T-cell (primary cell): Measurements from ENCODE around the gene PRKAG3. TPM values are rescaled to one million over a fixed set of nuclear protein-coding genes. Genes with fewer than 3 reads are reported as not detected.
A peak's percentile ranks its signal among the peaks of the same experiment; 100 is the strongest.

Source experiments
- ATAC-seq, 4 experiments: fragments of 200-7000 bp in 3 of 4; fragments of 150-1000 bp in 1 of 4; cut with Tn5 transposase; replicated peaks in 1 of 4; 1 replicate in 3 of 4; 2 replicates in 1 of 4; pipeline ENCODE4 v1.10.0; 2021; ENCODE audit warnings: moderate library complexity in 3 of 4, mild to moderate bottlenecking in 2 of 4, moderate number of reproducible peaks in 1 of 4
- CTCF ChIA-PET, 2 donors: fragments of 300-600 bp; sonication (Branson Sonifier 250); formaldehyde crosslinking; loops; one replicate each; lab custom pipeline; 2022; ENCODE audit warnings: antibody characterized with exemption in 2 of 2; lab: Charles Lee
- POLR2A ChIA-PET, 2 donors: fragments of 300-600 bp; sonication (Branson Sonifier 250); formaldehyde crosslinking; loops; one replicate each; lab custom pipeline; 2022; ENCODE audit warnings: antibody characterized with exemption in 2 of 2; lab: Charles Lee
- DNase-seq, 35 experiments: peaks; one replicate each; pipeline versions ENCODE4 v3.0.0 to v3.0.0-alpha.2; 2013 to 2023
- H3K27ac ChIP-seq: one replicate; pipeline ENCODE4 v1.5.1; 2013; ENCODE audit warnings: low read length
- H3K27me3 ChIP-seq, 2 experiments: replicated peaks in 1 of 2; 1 replicate in 1 of 2; 2 replicates in 1 of 2; pipeline versions ENCODE4 v1.6.1 to v1.7.0; 2013; ENCODE audit warnings: low read length in 1 of 2, mixed read lengths in 1 of 2; ENCODE audit not compliant: control insufficient read depth in 2 of 2, insufficient read depth in 2 of 2; ENCODE audit errors: extremely low read depth in 1 of 2
- H3K36me3 ChIP-seq, 2 donors: 1 replicate in 1 of 2; 2 replicates in 1 of 2; pipeline versions ENCODE4 v1.6.1 to v1.7.0; 2013; ENCODE audit warnings: low read length in 1 of 2; ENCODE audit not compliant: control insufficient read depth in 2 of 2, insufficient read depth in 1 of 2; ENCODE audit errors: extremely low read depth in 1 of 2
- H3K4me1 ChIP-seq, 2 experiments: 1 replicate in 1 of 2; 2 replicates in 1 of 2; pipeline versions ENCODE4 v1.6.1 to v1.7.0; 2013; ENCODE audit warnings: low read length in 2 of 2, mixed read lengths in 1 of 2; ENCODE audit not compliant: insufficient read depth in 2 of 2, control insufficient read depth in 1 of 2; ENCODE audit errors: extremely low read depth in 1 of 2
- H3K4me3 ChIP-seq, 2 donors: 1 replicate in 1 of 2; 2 replicates in 1 of 2; pipeline versions ENCODE4 v1.5.1 to v1.7.0; 2013; ENCODE audit warnings: mild to moderate bottlenecking in 2 of 2, low read length in 1 of 2, moderate library complexity in 1 of 2; ENCODE audit not compliant: control insufficient read depth in 1 of 2; ENCODE audit errors: extremely low read depth in 1 of 2
- H3K9me3 ChIP-seq: 2 replicates; pipeline ENCODE4 v1.7.0; 2013
- H3K27ac Mint-ChIP-seq, 2 donors: one replicate each; pipeline ENCODE4 v1.8.0; 2020 to 2021; ENCODE audit warnings: mild to moderate bottlenecking in 2 of 2, mixed read lengths in 2 of 2
- H3K27me3 Mint-ChIP-seq, 2 donors: one replicate each; pipeline ENCODE4 v1.8.0; 2021 to 2022; ENCODE audit warnings: mixed read lengths in 2 of 2
- H3K36me3 Mint-ChIP-seq: one replicate; pipeline ENCODE4 v1.8.0; 2021; ENCODE audit warnings: mixed read lengths
- H3K4me1 Mint-ChIP-seq, 3 donors: one replicate each; pipeline ENCODE4 v1.8.0; 2020 to 2022; ENCODE audit warnings: mixed read lengths in 3 of 3, mild to moderate bottlenecking in 1 of 3
- H3K4me3 Mint-ChIP-seq, 3 donors: one replicate each; pipeline ENCODE4 v1.8.0; 2020 to 2022; ENCODE audit warnings: mild to moderate bottlenecking in 3 of 3, mixed read lengths in 3 of 3, moderate library complexity in 3 of 3
- H3K9me3 Mint-ChIP-seq, 3 donors: one replicate each; pipeline ENCODE4 v1.8.0; 2020 to 2022; ENCODE audit warnings: mixed read lengths in 3 of 3
- WGBS: methylation state at CpG from one replicate; pipeline ENCODE4 v1.1.5; 2013; ENCODE audit warnings: missing lambda C conversion rate; ENCODE audit not compliant: insufficient coverage; 5-methylcytosine and 5-hydroxymethylcytosine counted together
- total RNA-seq, 35 experiments: library from RNA in 6 of 35; stranded (reverse) in 6 of 35; fragments of 120-200 nt in 1 of 35; gene quantifications; one replicate each; pipeline versions ENCODE4 v1.2.1 to v1.2.4 and lab custom pipeline; 2013 to 2026

PRKAG3 gene
- total RNA-seq, 5 donors from 2014 or later (not counting 1 experiment from before 2014, with no cell fraction given) = not detected

DNA sequence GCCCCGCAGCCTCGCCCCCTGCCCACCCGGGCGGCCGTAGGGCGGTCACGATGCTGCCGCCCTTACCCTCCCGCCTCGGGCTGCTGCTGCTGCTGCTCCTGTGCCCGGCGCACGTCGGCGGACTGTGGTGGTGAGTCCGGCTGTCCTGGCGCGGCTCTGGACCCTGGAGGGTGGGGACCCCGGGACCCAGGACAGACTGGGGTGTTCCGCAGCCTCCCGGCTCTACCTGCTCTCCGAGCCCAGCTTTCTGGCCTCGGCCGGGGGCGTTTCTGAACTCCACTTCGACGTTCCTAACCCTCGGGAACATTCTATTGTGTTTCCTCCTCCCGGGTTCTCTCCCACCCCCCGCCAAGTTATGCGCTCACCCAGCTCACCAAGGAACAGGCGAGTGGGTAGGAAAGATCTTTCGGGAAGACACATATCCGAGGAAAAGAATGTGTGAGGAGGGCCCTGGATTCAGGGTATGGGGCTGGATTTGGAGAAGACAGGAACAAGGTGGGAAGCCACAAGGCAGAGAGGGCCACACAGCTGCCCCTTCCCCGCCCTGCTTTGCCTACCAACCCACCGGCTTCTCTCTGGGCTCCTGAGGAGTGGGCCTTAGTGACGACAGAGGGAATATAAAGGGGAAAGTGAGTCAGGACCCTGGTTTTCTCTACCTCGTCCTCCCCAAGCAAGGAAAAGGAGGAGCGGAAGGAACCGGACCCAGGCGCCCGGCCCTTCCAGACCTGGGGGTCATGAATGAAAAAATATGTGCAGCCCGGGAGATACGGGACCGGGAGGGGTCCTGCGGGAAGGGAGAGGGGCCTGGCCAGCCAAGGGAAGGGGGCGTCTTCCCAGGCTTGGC lies 28.6 kb upstream of the PRKAG3 start:
- Mint-ChIP-seq H3K27me3 (peaks cover 74 to 84% of the 10 kb centered on the region in 2 donors), H3K4me1 (peaks cover 21 to 33% (median 22%) of the 10 kb centered on the region in 3 donors), H3K4me3 (peak overlapping the region; percentile 59 to 81 (median 69)), H3K27ac (peak overlapping the region in 1 of 2 donors; percentile 61), H3K9me3 (no peaks in the 10 kb centered on the region), H3K36me3 (no peaks in the 10 kb centered on the region)
- no peak overlapping the region for H3K27ac ChIP-seq
- CTCF ChIA-PET = interaction anchor here (0.5 to 1.1 kb wide), 6 partner anchors 10 to 148 kb away, joined by 3 to 7 read pairs (median 4); no protein-coding TSS in a partner anchor
- no peaks in the 10 kb centered on the region for H3K36me3 ChIP-seq
- peak overlapping the region in 1 of 2 donors; percentile 20 for H3K4me3 ChIP-seq
- WGBS = 2% methylated on average over 32 of the region's 47 CpGs
- H3K4me1 ChIP-seq = peaks cover 6 to 26% of the 10 kb centered on the region in 2 experiments
- DNase-seq = no peak
- H3K27me3 ChIP-seq = peaks cover 11 to 96% of the 10 kb centered on the region in 2 experiments
- POLR2A ChIA-PET = no interaction called here
- ATAC-seq = no peak
- H3K9me3 ChIP-seq = no peaks in the 10 kb centered on the region

DNA sequence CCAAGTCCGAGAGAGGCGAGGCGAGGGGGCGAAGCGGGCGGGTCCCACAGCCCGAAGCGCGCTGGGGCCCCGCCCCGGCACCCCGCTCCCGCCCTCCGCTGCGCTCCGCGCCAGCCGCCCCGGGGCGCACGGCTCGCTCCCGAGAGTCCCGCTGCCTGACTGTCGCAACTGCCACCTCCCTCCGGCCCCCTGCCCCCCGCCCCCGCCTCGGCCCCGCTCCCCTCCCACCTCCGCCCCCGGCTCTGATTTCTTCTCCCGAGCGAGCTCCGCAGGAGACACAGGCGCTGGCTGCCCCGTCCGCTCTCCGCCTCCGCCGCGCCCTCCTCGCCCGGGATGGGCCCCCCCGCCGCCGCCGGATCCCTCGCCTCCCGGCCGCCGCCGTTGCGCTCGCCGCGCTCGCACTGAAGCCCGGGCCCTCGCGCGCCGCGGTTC lies 28.0 kb upstream of the PRKAG3 start, which contains the start of gene WNT6:
Gene WNT6, plus strand, starts transcription at position 250 of the 432 bp plus-strand sequence. CDS start 233 bp downstream, outside the sequence.
- Histone ChIP-seq H3K9me3 (no peaks in the 10 kb centered on the region), H3K4me3 (peak within 1 kb of the TSS in 1 of 2 donors; percentile 29), H3K27me3 (peaks cover 15 to 94% of the 10 kb centered on the region in 2 experiments), H3K36me3 (no peaks in the 10 kb centered on the region), H3K4me1 (peaks cover 6 to 26% of the 10 kb centered on the region in 2 experiments), H3K27ac (no peak within 1 kb of the TSS)
- ChIA-PET POLR2A (no interaction called here), CTCF (interaction anchor here in 1 of 2 donors (1.0 kb wide), 1 partner anchor 10 kb away, joined by 4 read pairs; no protein-coding TSS in a partner anchor)
- peaks cover 76 to 85% of the 10 kb centered on the region in 2 donors for H3K27me3 Mint-ChIP-seq
- H3K27ac Mint-ChIP-seq = peak within 1 kb of the TSS in 1 of 2 donors; percentile 61
- DNase-seq (peak in 1 of 35 experiments; percentile 23), ATAC-seq (peak in 3 of 4 experiments; percentile 27 to 52 (median 30))
- peak within 1 kb of the TSS; percentile 62 to 81 (median 69) for H3K4me3 Mint-ChIP-seq
- no peaks in the 10 kb centered on the region for H3K9me3 Mint-ChIP-seq
- no peaks in the 10 kb centered on the region for H3K36me3 Mint-ChIP-seq
- peaks cover 21 to 33% (median 22%) of the 10 kb centered on the region in 3 donors for H3K4me1 Mint-ChIP-seq
- 1% methylated on average over 49 of the region's 64 CpGs for WGBS

GRCh38 chr2:218858671-218859555 lies 27.3 kb upstream of the PRKAG3 start:
- ATAC-seq (no peak), DNase-seq (peak in 1 of 35 experiments; percentile 17)
- H3K27ac Mint-ChIP-seq = no peak overlapping the region
- H3K4me1 Mint-ChIP-seq = peaks cover 21 to 33% (median 22%) of the 10 kb centered on the region in 3 donors
- H3K4me1 ChIP-seq = peaks cover 6 to 26% of the 10 kb centered on the region in 2 experiments
- ChIA-PET POLR2A (no interaction called here), CTCF (interaction anchor here (0.7 to 1.5 kb wide), 3 partner anchors 9 to 39 kb away, joined by 3 to 4 read pairs (median 3); no protein-coding TSS in a partner anchor)
- H3K9me3 Mint-ChIP-seq = no peaks in the 10 kb centered on the region
- peak overlapping the region in 1 of 2 donors; percentile 29 for H3K4me3 ChIP-seq
- H3K27me3 Mint-ChIP-seq = peaks cover 80 to 87% of the 10 kb centered on the region in 2 donors
- H3K27ac ChIP-seq = no peak overlapping the region
- peaks cover 18 to 91% of the 10 kb centered on the region in 2 experiments for H3K27me3 ChIP-seq
- 4% methylated on average over 36 of the region's 51 CpGs for WGBS
- no peaks in the 10 kb centered on the region for H3K9me3 ChIP-seq
- H3K36me3 Mint-ChIP-seq = no peaks in the 10 kb centered on the region
- H3K4me3 Mint-ChIP-seq = peak overlapping the region; percentile 53 to 74 (median 62)
- no peaks in the 10 kb centered on the region for H3K36me3 ChIP-seq

DNA sequence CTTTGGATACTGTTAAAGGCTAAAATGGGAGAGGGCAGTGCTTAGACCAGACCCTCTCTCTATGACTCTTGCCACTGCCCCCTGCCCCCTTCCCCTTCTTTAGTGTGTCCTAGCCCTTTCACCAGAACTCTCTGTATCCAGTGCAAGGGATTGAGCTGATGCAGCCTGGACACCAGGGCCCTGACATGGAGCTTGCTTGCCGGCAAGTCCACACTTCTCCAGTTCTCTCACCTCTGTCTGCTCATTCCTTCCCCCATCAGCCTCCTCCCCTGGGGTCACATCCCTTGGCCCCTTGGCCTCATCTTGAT lies 26.5 kb upstream of the PRKAG3 start:
- Mint-ChIP-seq H3K4me3 (no peak overlapping the region), H3K27me3 (peaks cover 79 to 88% of the 10 kb centered on the region in 2 donors), H3K9me3 (no peaks in the 10 kb centered on the region), H3K27ac (no peak overlapping the region), H3K36me3 (no peaks in the 10 kb centered on the region), H3K4me1 (peaks cover 21 to 33% (median 22%) of the 10 kb centered on the region in 3 donors)
- no peaks in the 10 kb centered on the region for H3K9me3 ChIP-seq
- 33% methylated on average over 1 of the region's 1 CpG for WGBS
- ATAC-seq = no peak
- peaks cover 19 to 90% of the 10 kb centered on the region in 2 experiments for H3K27me3 ChIP-seq
- CTCF ChIA-PET = interaction anchor here (0.7 to 1.5 kb wide), 2 partner anchors 12 to 40 kb away, joined by 3 read pairs; no protein-coding TSS in a partner anchor
- POLR2A ChIA-PET = interaction anchor here in 1 of 2 donors (0.6 kb wide), 1 partner anchor 324 kb away, joined by 6 read pairs; no protein-coding TSS in a partner anchor
- no peaks in the 10 kb centered on the region for H3K36me3 ChIP-seq
- DNase-seq = no peak
- no peak overlapping the region for H3K27ac ChIP-seq
- H3K4me1 ChIP-seq = peaks cover 6 to 27% of the 10 kb centered on the region in 2 experiments
- no peak overlapping the region for H3K4me3 ChIP-seq

DNA sequence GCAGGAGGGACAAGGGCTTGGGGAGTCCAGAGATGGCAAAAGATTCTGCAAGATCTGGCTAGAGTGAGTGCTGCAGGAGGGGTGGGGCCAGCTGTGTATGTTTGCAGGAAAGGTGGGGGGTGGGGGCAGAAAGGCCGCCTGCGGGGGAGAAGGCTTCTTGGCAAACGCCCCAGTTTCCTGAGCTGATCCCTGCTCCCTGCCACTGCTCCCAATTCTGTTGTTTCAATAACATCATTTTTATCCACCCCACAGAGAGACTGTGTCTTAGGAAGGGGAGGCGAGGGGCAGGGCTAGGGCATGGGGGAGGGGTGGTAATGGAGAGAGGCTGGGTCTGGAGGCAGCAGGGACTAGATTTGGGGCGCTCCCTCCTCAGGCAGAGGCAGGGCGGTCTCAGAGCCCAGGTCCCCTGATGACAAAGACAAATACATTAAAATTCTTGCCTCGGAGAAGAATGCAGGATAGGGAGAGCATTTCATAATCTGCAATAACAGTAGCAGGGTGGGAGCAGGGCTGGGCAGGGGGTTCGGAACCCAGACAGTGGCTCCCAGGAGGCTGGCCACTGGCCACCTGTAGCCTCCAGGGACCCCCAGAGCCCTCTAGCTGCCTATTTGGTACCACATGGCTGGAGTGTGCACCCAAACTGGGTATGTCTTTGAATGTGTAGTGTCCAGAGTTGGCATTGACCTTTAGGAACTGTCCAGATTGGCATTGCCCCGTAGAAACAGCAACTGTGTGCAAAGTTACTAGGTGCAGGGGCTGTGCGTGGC lies 26.0 kb upstream of the PRKAG3 start:
- ChIA-PET CTCF (interaction anchor here (0.6 to 1.5 kb wide), 2 partner anchors 40 to 113 kb away, joined by 3 to 7 read pairs; no protein-coding TSS in a partner anchor), POLR2A (interaction anchor here in 1 of 2 donors (0.6 kb wide), 1 partner anchor 325 kb away, joined by 6 read pairs; no protein-coding TSS in a partner anchor)
- no peaks in the 10 kb centered on the region for H3K9me3 Mint-ChIP-seq
- H3K27me3 Mint-ChIP-seq = peaks cover 80 to 88% of the 10 kb centered on the region in 2 donors
- ATAC-seq = no peak
- no peak overlapping the region for H3K4me3 ChIP-seq
- no peaks in the 10 kb centered on the region for H3K36me3 ChIP-seq
- peaks cover 20 to 91% of the 10 kb centered on the region in 2 experiments for H3K27me3 ChIP-seq
- H3K9me3 ChIP-seq = no peaks in the 10 kb centered on the region
- WGBS = 29% methylated on average over 1 of the region's 10 CpGs
- no peak overlapping the region for H3K27ac Mint-ChIP-seq
- no peak overlapping the region for H3K27ac ChIP-seq
- H3K4me3 Mint-ChIP-seq = no peak overlapping the region
- no peak for DNase-seq
- no peaks in the 10 kb centered on the region for H3K36me3 Mint-ChIP-seq
- H3K4me1 ChIP-seq = peaks cover 6 to 31% of the 10 kb centered on the region in 2 experiments
- peaks cover 21 to 33% (median 22%) of the 10 kb centered on the region in 3 donors for H3K4me1 Mint-ChIP-seq
